ENCODE measurements around the gene CDH20.

CDH20 gene

DNA sequence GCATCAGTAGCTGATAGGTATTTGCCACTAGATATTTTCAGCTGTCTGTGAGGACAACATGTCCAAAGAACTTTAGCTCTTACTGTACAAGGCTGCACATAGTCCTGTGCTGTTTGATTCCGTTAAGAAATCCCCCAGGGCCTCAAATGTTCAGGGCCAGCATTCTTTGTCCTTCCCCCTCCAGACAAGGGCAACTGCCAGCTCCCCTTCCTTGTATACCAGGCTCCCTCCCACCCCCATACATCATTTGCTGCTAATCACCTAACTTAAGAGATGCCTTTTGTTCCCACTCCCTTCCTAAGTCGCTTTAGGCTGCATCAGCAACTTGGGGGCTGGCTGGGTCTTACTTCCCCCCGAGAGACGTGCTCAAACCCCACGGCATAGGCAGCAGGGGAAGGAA lies 138.7 kb downstream of the CDH20 start:
- H3K27ac ChIP-seq, result no peak overlapping the region
- no peaks in the 10 kb centered on the region for H3K27me3 ChIP-seq (replicated peaks)
- TF ChIP-seq, protein P1, sequence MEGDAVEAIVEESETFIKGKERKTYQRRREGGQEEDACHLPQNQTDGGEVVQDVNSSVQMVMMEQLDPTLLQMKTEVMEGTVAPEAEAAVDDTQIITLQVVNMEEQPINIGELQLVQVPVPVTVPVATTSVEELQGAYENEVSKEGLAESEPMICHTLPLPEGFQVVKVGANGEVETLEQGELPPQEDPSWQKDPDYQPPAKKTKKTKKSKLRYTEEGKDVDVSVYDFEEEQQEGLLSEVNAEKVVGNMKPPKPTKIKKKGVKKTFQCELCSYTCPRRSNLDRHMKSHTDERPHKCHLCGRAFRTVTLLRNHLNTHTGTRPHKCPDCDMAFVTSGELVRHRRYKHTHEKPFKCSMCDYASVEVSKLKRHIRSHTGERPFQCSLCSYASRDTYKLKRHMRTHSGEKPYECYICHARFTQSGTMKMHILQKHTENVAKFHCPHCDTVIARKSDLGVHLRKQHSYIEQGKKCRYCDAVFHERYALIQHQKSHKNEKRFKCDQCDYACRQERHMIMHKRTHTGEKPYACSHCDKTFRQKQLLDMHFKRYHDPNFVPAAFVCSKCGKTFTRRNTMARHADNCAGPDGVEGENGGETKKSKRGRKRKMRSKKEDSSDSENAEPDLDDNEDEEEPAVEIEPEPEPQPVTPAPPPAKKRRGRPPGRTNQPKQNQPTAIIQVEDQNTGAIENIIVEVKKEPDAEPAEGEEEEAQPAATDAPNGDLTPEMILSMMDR (IDR thresholded peaks at IDR 0.05; ENCODE audit: low read depth, low read length, missing control alignments), result no peak
- H3K36me3 ChIP-seq (replicated peaks), result no peaks in the 10 kb centered on the region
- in situ Hi-C loops (cut with HindIII; ENCODE audit: low pct_ligation_motif_present, low sequenced_read_pairs), result no loop called here
- no peak for DNase-seq
- H3K4me3 ChIP-seq (ENCODE audit: low read depth, low read length), result no peak overlapping the region

DNA sequence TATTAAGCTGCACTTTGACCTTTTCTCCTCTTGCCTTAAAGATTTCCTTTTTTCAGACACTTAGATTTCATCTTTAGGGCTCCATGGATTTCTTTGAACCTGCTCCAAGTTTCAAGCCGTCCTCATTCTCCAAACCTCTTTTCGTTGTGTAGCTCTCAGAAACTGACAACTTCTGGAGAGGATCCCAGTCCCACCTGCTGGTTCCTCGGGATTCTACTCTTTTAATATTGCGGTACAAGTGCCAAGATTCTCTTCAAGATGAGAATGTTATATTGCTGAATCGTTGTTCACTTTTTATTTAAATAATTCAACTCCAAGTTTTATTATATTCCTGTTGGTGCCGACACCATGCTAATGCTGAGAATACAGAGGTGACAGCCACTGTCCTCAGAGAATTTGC lies 141.1 kb downstream of the CDH20 start:
- H3K4me3 ChIP-seq (ENCODE audit: low read depth, low read length), result no peak overlapping the region
- in situ Hi-C loops (cut with HindIII; ENCODE audit: low pct_ligation_motif_present, low sequenced_read_pairs), result no loop called here

DNA sequence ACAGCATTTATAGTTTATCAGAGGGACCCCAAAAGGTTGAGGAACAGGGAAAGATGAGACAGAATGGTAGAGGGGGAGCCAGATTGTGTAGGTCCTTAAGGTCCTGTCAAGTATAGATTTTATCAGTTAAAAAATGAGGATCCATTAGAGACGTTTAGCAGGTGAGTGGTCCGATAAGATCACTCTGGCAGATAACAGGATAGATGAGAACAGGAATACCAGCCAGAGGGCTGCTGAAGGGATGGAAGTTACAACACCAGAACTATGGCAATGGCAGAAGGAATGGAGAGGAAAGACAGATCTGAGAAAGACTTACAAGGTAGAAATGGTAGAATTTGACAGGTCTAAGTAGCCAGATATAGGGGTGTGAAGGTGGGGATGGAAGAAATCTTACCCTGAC lies 141.7 kb downstream of the CDH20 start:
- in situ Hi-C loops (cut with HindIII; ENCODE audit: low pct_ligation_motif_present, low sequenced_read_pairs), result no loop called here
- TF ChIP-seq, protein P1 (IDR thresholded peaks at IDR 0.05; ENCODE audit: low read depth, low read length, missing control alignments), result no peak

More for the DNA sequence above, 141.1 kb downstream of the CDH20 start:
- Histone ChIP-seq H3K27me3 (replicated peaks) (no peaks in the 10 kb centered on the region), H3K36me3 (replicated peaks) (no peaks in the 10 kb centered on the region), H3K27ac (no peak overlapping the region)
- TF ChIP-seq, protein P1 (IDR thresholded peaks at IDR 0.05; ENCODE audit: low read depth, low read length, missing control alignments), result no peak
- DNase-seq, result no peak

DNA sequence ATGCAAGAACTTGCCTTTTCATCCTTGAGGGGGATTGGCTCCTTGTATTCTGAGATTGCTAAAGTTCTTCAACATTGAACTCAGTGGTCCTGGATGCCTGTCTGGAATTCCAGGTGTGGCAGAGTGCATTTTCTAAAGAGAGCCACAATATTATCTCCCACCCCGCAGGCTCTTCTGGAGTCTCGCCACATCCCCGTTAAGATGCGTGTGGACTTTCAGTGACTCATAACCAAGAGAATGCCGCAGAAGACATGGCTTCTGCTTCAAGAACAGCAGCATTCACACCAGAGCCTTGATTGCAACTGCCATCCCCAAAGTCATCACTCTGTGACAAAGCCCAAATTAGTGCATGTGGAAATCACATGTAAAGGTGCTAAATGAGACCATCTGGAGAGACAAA lies 142.7 kb downstream of the CDH20 start:
- TF ChIP-seq, protein P1 (IDR thresholded peaks at IDR 0.05; ENCODE audit: low read depth, low read length, missing control alignments), result no peak
- in situ Hi-C loops (cut with HindIII; ENCODE audit: low pct_ligation_motif_present, low sequenced_read_pairs), result no loop called here
- no peaks in the 10 kb centered on the region for H3K27me3 ChIP-seq (replicated peaks)
- H3K36me3 ChIP-seq (replicated peaks), result no peaks in the 10 kb centered on the region
- no peak for DNase-seq
- no peak overlapping the region for H3K4me3 ChIP-seq (ENCODE audit: low read depth, low read length)
- no peak overlapping the region for H3K27ac ChIP-seq

More for the DNA sequence above, 141.7 kb downstream of the CDH20 start:
- Histone ChIP-seq H3K27ac (no peak overlapping the region), H3K4me3 (ENCODE audit: low read depth, low read length) (no peak overlapping the region), H3K27me3 (replicated peaks) (no peaks in the 10 kb centered on the region), H3K36me3 (replicated peaks) (no peaks in the 10 kb centered on the region)
- DNase-seq, result no peak

DNA sequence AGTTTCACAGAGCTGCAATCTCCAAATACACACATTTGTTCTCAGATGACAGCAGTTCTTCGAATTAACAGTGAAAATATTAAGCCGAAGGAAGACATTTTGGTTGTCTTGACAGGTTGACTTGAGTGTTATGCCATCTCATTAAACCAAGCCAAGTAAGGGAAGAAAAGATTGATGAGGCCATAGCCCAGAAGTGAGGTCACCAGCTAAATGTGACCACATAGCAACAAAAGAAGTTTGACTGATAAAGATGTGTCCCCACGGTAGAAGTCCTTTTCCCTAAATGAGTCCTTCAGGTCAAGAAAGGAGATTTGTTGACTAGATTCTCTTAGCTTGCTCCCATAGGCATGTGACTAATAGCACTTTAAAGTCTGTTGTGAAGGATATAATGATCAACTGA lies 156.1 kb downstream of the CDH20 start:
- H3K27me3 ChIP-seq (replicated peaks), result no peaks in the 10 kb centered on the region
- no peak overlapping the region for H3K4me3 ChIP-seq (ENCODE audit: low read depth, low read length)
- TF ChIP-seq, protein P1 (IDR thresholded peaks at IDR 0.05; ENCODE audit: low read depth, low read length, missing control alignments), result no peak
- in situ Hi-C loops (cut with HindIII; ENCODE audit: low pct_ligation_motif_present, low sequenced_read_pairs), result no loop called here
- H3K36me3 ChIP-seq (replicated peaks), result no peaks in the 10 kb centered on the region
- DNase-seq, result no peak
- no peak overlapping the region for H3K27ac ChIP-seq

DNA sequence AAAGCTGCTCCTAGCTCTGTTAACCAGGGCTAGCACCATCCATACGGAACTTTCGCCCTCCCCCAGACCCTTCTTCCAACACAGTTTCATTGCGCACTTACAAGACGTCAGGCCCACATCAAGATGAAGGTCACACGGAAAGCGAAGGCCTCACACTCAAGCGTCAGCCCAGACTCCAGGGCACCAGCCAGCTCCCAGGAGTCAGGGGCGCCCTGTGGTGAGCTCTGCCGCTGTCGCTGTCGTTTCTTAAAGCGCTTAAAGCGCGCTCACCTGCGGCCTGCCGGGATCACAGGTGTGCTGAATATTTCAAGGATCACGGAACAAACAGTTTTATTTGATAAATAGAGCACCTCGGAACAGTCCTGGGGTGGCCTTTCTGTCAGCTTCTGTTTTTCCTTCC lies 163.1 kb downstream of the CDH20 start:
- Histone ChIP-seq H3K27ac (no peak overlapping the region), H3K4me3 (ENCODE audit: low read depth, low read length) (no peak overlapping the region), H3K36me3 (replicated peaks) (no peaks in the 10 kb centered on the region), H3K27me3 (replicated peaks) (no peaks in the 10 kb centered on the region)
- in situ Hi-C loops (cut with HindIII; ENCODE audit: low pct_ligation_motif_present, low sequenced_read_pairs), result no loop called here
- TF ChIP-seq, protein P1 (IDR thresholded peaks at IDR 0.05; ENCODE audit: low read depth, low read length, missing control alignments), result no peak
- no peak for DNase-seq
